Measurements from ENCODE around the gene PSMA1.
"Not testable (repeated sequence)": the region's sequence is repeated elsewhere in the genome, so short reads cannot be mapped to it uniquely, and the experiment has no call there.

DNA sequence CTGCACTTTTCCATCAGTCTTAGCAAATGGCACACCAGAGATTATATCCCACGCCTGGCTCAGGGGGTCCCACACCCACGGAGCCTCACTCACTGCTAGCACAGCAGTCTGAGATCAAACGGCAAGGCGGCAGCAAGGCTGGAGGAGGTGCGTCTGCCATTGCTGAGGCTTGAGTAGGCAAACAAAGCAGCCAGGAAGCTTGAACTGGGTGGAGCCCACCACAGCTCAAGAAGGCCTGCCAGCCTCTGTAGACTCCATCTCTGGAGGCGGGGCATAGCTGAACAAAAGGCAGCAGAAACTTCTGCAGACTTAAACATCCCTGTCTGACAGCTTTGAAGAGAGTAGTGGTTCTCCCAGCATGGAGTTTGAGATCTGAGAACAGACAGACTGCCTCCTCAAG, 49.3 kb upstream of the PSMA1 start:
- TF ChIP-seq, protein P1, sequence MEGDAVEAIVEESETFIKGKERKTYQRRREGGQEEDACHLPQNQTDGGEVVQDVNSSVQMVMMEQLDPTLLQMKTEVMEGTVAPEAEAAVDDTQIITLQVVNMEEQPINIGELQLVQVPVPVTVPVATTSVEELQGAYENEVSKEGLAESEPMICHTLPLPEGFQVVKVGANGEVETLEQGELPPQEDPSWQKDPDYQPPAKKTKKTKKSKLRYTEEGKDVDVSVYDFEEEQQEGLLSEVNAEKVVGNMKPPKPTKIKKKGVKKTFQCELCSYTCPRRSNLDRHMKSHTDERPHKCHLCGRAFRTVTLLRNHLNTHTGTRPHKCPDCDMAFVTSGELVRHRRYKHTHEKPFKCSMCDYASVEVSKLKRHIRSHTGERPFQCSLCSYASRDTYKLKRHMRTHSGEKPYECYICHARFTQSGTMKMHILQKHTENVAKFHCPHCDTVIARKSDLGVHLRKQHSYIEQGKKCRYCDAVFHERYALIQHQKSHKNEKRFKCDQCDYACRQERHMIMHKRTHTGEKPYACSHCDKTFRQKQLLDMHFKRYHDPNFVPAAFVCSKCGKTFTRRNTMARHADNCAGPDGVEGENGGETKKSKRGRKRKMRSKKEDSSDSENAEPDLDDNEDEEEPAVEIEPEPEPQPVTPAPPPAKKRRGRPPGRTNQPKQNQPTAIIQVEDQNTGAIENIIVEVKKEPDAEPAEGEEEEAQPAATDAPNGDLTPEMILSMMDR (IDR thresholded peaks at IDR 0.05), result not testable (repeated sequence)
- not testable (repeated sequence) for TF ChIP-seq POLR2A (IDR thresholded peaks at IDR 0.05)
